ENCODE measurements around the gene KIFC1.

Gene KIFC1

GRCh38 chr6:33410711-33411631, 19.3 kb downstream of the KIFC1 start, which contains the start of gene PHF1:
Gene PHF1 (plus strand): TSS chr6:33411014. CDS start chr6:33412264, 1,250 bp downstream.
- peak; percentile 74 for DNase-seq (ENCODE audit: low read depth)

- DNase-seq (ENCODE audit: low read depth) = no peak
Observed at GRCh38 chr6:33411632-33412005, 20.0 kb downstream of the KIFC1 start.

DNA sequence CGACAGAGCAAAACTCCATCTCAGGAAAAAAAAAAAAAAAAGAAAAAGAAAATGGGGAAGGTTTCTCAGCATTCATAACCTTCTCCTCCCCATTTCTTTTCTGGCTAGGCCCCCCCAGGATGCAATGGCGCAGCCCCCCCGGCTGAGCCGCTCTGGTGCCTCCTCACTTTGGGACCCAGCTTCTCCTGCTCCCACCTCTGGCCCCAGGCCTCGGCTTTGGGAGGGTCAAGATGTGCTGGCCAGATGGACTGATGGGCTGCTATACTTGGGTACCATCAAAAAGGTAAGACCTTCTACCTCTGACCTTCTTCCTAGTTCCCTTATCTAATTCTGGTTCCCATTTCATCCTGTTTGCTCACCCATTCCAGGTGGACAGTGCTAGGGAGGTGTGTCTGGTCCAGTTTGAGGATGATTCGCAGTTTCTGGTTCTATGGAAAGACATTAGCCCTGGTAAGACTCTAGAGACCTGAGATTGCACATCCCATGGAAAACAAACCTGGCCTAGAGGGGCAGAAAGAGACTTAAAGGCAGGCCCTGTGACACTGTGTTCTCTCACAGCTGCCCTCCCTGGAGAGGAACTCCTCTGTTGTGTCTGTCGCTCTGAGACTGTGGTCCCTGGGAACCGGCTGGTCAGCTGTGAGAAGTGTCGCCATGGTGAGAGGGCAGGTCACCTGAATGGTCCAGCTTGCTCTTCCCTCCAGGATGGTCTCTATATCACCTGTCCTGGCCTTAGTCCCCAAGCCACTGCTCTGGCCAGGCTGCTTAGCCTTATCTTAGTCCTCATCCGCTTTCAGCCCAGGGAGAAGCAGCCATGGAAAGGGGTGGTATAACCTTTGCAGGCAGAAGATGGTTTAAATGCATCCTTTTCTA, 20.8 kb downstream of the KIFC1 start:
- DNase-seq (ENCODE audit: low read depth) = no peak

DNA sequence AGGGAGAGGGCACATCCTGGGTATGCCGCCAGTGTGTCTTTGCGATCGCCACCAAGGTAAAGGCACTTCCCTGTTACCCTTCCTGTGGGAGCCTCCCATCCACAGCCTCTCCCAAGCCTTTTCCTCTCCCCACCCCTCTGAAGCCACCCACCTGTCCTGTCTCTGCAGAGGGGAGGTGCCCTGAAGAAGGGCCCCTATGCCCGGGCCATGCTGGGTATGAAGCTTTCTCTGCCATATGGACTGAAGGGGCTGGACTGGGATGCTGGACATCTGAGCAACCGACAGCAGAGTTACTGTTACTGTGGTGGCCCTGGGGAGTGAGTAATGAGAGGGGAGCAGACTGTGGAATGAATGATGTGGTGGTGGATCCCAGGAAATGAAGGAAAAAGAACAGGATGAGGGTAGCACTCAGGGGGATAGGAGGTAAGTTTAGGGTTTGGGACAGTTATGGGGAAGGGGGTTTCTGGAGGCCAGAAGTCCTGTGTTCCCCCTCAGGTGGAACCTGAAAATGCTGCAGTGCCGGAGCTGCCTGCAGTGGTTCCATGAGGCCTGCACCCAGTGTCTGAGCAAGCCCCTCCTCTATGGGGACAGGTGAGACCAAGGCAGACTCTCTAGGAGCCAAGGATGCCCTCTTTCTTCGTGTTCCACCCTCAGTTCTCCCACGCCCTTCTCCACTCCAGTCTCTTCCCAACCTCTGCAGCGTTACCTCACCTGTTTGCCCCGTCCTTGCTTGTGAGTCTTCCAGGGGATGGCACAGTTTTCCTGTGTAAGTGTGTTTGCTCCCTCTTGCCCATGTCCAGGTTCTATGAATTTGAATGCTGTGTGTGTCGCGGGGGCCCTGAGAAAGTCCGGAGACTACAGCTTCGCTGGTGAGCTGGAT, 21.9 kb downstream of the KIFC1 start:
- DNase-seq (ENCODE audit: low read depth) = no peak

GRCh38 chr6:33414592-33415271, 23.1 kb downstream of the KIFC1 start:
- DNase-seq (ENCODE audit: low read depth) = no peak

GRCh38 chr6:33415831-33416230, 24.2 kb downstream of the KIFC1 start:
- no peak for DNase-seq (ENCODE audit: low read depth)

DNA sequence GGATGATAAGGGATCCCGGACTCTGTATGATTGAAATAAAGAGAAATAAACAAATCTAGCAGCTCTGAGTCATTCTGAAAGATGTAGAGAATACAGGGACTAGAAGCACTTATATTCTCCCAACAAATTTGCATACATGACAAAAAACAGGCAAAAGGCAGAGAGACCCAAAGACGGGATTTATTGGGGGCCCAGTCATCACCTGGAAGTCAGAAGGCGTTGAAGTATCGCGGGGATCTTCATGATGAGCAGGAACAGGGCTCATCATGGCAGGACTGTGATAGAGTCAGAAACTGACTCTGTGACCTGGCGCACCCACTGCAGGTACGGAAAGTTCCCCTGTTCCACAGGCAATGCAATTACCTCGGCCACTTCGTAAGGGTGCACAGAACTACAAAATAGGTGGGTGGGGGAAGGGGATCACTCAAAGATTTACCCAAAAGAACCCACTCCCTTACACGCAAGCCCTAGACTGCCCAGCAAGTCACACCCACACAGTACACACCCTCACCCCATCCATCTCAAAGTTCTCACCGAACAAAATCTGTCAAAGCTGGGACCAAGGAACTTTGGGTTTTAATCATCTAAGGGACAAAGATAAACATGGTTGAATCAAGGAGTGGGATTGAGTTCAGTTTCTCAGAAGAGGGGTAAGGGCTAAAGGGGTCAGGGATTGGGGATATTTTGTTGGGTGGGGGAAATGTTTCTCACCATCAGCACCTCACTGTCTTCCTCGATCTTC, 24.9 kb downstream of the KIFC1 start:
- DNase-seq (ENCODE audit: low read depth) = no peak

DNA sequence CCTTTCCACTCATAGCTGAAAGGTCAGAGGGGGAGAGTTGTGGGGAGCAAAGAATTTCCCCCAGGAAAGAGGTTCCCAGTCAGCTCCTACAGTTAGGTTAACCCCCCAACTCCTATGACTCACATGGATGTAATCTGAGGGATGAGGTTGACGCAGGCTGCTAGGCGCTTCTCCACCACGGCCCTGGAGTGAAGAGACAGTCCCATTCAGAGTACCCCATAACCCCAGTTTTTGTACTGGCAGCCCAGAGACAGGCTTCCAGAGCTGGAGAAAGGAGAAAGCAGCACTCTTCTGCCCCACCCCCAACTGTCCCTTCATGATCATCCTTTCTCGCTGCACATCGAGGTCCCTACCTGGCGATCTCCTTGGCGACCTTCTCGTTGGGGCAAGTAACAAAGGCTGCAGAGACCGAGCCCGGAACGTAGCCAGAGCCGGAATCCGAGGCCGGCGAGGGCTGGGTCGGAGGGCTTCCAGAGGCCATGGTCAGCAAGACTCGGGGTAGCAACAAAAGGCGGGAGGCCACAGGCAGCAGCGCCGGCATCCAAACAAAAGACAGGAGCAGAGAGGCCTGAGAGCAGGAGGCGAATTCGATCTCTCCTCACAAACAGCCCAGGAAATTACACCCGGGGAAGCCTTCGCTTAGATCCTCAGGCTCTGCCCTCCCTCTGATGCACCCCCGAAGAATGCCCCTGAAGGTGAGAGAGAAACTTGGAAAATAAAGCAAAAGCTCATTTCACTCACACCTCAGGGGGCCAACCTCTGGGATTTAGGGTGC, 25.7 kb downstream of the KIFC1 start:
- DNase-seq (ENCODE audit: low read depth) = no peak

GRCh38 chr6:33417903-33418689, 26.5 kb downstream of the KIFC1 start, which contains the start of gene CUTA:
Gene CUTA (minus strand): TSS chr6:33418107. CDS start chr6:33418000, 107 bp downstream.
- DNase-seq (ENCODE audit: low read depth) = peak; percentile 95

GRCh38 chr6:33418690-33419291, 27.2 kb downstream of the KIFC1 start:
- no peak for DNase-seq (ENCODE audit: low read depth)

DNA sequence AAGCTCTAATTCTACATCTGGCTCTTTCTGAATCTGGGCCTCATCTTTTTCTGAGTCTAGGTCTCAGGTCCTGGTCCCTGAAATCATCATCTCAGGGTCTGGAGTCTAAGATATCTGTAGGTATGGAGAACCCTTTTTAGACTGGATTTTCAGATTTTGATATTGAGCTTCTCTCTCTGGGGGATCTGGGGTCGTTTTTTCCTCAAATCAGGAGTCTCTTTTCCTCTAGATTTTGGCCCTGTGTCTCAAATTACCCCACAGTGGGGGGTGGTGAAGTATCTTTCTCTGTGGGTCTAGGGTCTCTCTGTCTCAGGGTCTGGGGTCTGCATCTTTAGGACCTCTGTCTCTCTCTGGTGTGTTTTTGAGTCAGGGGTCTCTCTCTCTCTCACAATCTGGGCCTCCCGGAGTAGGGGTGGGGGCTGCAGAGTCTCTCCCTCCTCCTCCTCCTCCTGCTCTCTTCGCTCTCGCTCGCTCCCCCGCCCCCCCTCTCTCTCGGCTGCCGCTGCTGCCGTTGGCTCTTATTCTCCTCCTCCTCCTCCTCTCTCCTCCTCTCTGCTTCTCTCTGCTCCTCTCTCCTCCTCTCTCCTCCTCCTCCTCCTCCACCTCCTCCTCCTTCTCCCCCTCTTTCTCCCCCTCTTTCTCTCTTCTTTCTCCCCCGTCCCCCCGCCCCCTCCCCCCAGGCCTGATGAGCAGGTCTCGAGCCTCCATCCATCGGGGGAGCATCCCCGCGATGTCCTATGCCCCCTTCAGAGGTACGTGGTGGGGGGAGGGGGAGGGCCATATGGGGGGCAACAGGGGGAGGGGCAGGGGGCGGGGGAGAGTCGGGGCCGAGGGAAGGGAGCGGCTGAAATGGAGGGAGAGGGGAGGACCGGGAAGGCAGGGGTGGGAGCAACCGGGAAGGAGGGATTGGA, 28.2 kb downstream of the KIFC1 start, which contains the start of gene SYNGAP1:
TSS of gene SYNGAP1 (plus strand) at position 486 of the 911 bp plus-strand sequence. CDS start at position 686, 200 bp downstream.
- peak; percentile 46 for DNase-seq (ENCODE audit: low read depth)

GRCh38 chr6:33420491-33421343, 29.1 kb downstream of the KIFC1 start:
- no peak for DNase-seq (ENCODE audit: low read depth)

- no peak for DNase-seq (ENCODE audit: low read depth)
Observed at GRCh38 chr6:33421344-33421643, 29.7 kb downstream of the KIFC1 start.

DNA sequence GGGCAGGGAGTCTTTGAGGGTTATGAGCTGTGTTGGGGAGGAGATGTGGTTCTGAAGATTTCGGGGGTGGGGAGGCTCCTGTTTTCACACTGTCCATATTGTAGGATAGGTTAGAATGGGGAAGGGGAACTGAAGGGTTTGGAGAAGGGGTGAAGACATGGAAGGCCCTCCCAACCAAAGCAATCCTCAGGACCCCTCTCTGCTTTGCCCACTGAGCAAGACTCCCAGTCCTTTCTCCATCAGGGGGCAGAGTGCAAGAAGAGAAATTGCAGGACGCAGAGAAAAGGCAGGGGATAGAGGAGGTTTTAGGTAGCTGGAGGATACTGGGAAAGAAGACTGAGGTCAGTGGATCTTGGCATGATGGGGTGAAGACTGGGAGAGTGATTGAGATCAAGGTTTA, 32.2 kb downstream of the KIFC1 start:
- DNase-seq (ENCODE audit: low read depth) = no peak

- no peak for DNase-seq (ENCODE audit: low read depth)
Observed at GRCh38 chr6:33424855-33425667, 33.4 kb downstream of the KIFC1 start.
